ENCODE measurements around the gene ZNF205. TPM values are rescaled to one million over a fixed set of nuclear protein-coding genes. Genes with fewer than 3 reads are reported as not detected.

ZNF205 gene
- total and polyA plus RNA-seq, 2 of the 4 experiments (the other 2 are of a cell fraction), result 8.2 to 12.7 TPM

DNA sequence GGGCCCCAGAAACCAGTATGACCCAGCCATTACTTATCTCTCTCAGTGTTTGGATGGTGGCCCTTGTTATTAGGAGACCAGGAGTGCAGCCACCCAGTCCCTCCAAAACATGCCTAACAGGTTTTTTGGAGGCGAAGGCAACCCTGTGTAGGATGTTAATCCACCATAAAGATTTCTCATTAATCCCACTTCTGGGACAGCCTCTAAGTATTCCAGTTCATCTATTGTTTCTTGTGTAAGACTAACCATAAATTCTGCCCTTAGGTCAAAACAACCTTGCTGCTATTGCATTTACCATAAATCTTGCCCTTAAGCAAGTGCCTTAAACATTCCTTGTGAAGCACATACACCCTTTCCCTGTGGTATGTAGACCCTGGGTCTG is 54.1 kb downstream of the ZNF205 start:
- no peak overlapping the region for H3K18ac ChIP-seq (ENCODE audit: low read depth, low read length)
- no peaks in the 10 kb centered on the region for H3K36me3 ChIP-seq (ENCODE audit: control insufficient read depth, insufficient read depth, low read length)
- no peak overlapping the region for H3K4me2 ChIP-seq (ENCODE audit: low read depth, low read length)
- H3K56ac ChIP-seq (ENCODE audit: extremely low read depth, insufficient read depth, low read length), result no peak overlapping the region
- H4K5ac ChIP-seq (ENCODE audit: low read depth, low read length), result no peak overlapping the region
- no peak for TF ChIP-seq CHD1 (IDR thresholded peaks at IDR 0.05; ENCODE audit: low read depth, low read length)
- no peak for TF ChIP-seq FOS (IDR thresholded peaks at IDR 0.05; ENCODE audit: low read depth, low read length)
- no peak for TF ChIP-seq RFX5 (IDR thresholded peaks at IDR 0.05; ENCODE audit: low read depth, low read length)
- TF ChIP-seq, protein P1, sequence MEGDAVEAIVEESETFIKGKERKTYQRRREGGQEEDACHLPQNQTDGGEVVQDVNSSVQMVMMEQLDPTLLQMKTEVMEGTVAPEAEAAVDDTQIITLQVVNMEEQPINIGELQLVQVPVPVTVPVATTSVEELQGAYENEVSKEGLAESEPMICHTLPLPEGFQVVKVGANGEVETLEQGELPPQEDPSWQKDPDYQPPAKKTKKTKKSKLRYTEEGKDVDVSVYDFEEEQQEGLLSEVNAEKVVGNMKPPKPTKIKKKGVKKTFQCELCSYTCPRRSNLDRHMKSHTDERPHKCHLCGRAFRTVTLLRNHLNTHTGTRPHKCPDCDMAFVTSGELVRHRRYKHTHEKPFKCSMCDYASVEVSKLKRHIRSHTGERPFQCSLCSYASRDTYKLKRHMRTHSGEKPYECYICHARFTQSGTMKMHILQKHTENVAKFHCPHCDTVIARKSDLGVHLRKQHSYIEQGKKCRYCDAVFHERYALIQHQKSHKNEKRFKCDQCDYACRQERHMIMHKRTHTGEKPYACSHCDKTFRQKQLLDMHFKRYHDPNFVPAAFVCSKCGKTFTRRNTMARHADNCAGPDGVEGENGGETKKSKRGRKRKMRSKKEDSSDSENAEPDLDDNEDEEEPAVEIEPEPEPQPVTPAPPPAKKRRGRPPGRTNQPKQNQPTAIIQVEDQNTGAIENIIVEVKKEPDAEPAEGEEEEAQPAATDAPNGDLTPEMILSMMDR (conservative IDR thresholded peaks at IDR 0.05; ENCODE audit: low read depth, low read length), result no peak
- TF ChIP-seq MAZ (IDR thresholded peaks at IDR 0.05; ENCODE audit: borderline replicate concordance, low read depth, low read length), result no peak
- TF ChIP-seq BHLHE40 (IDR thresholded peaks at IDR 0.05; ENCODE audit: low read depth, low read length), result no peak
- TF ChIP-seq SMC3 (IDR thresholded peaks at IDR 0.05; ENCODE audit: low read depth, low read length), result no peak
- TF ChIP-seq, protein P2, sequence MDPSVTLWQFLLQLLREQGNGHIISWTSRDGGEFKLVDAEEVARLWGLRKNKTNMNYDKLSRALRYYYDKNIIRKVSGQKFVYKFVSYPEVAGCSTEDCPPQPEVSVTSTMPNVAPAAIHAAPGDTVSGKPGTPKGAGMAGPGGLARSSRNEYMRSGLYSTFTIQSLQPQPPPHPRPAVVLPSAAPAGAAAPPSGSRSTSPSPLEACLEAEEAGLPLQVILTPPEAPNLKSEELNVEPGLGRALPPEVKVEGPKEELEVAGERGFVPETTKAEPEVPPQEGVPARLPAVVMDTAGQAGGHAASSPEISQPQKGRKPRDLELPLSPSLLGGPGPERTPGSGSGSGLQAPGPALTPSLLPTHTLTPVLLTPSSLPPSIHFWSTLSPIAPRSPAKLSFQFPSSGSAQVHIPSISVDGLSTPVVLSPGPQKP (IDR thresholded peaks at IDR 0.05; ENCODE audit: borderline replicate concordance, low read depth, low read length), result no peak
- TF ChIP-seq RAD21 (IDR thresholded peaks at IDR 0.05; ENCODE audit: low read length), result no peak
- TF ChIP-seq NFE2L2 (IDR thresholded peaks at IDR 0.05; ENCODE audit: low read depth, low read length), result no peak
- TF ChIP-seq, protein P3, sequence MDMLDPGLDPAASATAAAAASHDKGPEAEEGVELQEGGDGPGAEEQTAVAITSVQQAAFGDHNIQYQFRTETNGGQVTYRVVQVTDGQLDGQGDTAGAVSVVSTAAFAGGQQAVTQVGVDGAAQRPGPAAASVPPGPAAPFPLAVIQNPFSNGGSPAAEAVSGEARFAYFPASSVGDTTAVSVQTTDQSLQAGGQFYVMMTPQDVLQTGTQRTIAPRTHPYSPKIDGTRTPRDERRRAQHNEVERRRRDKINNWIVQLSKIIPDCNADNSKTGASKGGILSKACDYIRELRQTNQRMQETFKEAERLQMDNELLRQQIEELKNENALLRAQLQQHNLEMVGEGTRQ (IDR thresholded peaks at IDR 0.05; ENCODE audit: low read depth, low read length), result no peak
- TF ChIP-seq CEBPB (IDR thresholded peaks at IDR 0.05; ENCODE audit: low read depth, low read length), result no peak
- TF ChIP-seq RCOR1 (IDR thresholded peaks at IDR 0.05; ENCODE audit: insufficient replicate concordance, low read length), result no peak
- TF ChIP-seq MAFK (IDR thresholded peaks at IDR 0.05; ENCODE audit: low read depth, low read length), result no peak
- no peak for TF ChIP-seq POLR2A (IDR thresholded peaks at IDR 0.05; ENCODE audit: low read depth, low read length)
- no peak for TF ChIP-seq MXI1 (IDR thresholded peaks at IDR 0.05; ENCODE audit: borderline replicate concordance, low read depth, low read length)
- in situ Hi-C loops (cut with MboI; ENCODE audit: low sequenced_read_pairs), result no loop called here
- H2AK5ac ChIP-seq (ENCODE audit: low read depth, low read length), result no peak overlapping the region
- H3K9ac ChIP-seq (ENCODE audit: low read depth, low read length), result no peak overlapping the region
- no peak overlapping the region for H4K8ac ChIP-seq (ENCODE audit: low read depth in 2 of 2, low read length in 2 of 2)
- no peak overlapping the region for H3K23ac ChIP-seq (ENCODE audit: low read depth, low read length)
- no peak overlapping the region for H2AK9ac ChIP-seq (replicated peaks; ENCODE audit: low read depth, low read length, poor library complexity)
- H2BK15ac ChIP-seq (ENCODE audit: low read depth, low read length), result no peak overlapping the region
- intact Hi-C loops (cut with micrococcal nuclease), result loop anchor here (1.0 to 2.0 kb wide), 3 partner anchors 14 to 107 kb away; partner anchors contain the start of gene ZNF213
- no peaks in the 10 kb centered on the region for H3K4me1 ChIP-seq (ENCODE audit: control insufficient read depth, insufficient read depth, low read length)
- WGBS, 2 experiments (ENCODE audit: extremely low coverage in 2 of 2, insufficient read length in 1 of 2), result no CpG with 5 or more reads among the region's 1 CpG
- no peak overlapping the region for H3K4me3 ChIP-seq (ENCODE audit: insufficient read depth, low read depth, low read length)
- ChIA-PET CTCF (interaction anchor here (0.6 to 0.9 kb wide), 2 partner anchors 16 to 37 kb away, joined by 3 read pairs; no protein-coding TSS in a partner anchor), POLR2A (ENCODE audit: unreplicated experiment) (no interaction called here)
- H4K91ac ChIP-seq (ENCODE audit: insufficient read depth, low read depth, low read length), result no peak overlapping the region
- H3K14ac ChIP-seq (replicated peaks; ENCODE audit: low read depth, low read length), result no peak overlapping the region
- H2BK5ac ChIP-seq (ENCODE audit: low read depth, low read length, poor library complexity, severe bottlenecking), result no peak overlapping the region
- no peak overlapping the region for H3K27ac ChIP-seq (ENCODE audit: insufficient read depth, low read length)
- dilution Hi-C loops (cut with HindIII; ENCODE audit: low sequenced_read_pairs, unreplicated experiment), result no loop called here
- no TSS peak for BruUV-seq (replicated peaks)
- H3K4ac ChIP-seq (ENCODE audit: low read depth, low read length), result no peak overlapping the region
- peaks cover 26% of the 10 kb centered on the region for H3K27me3 ChIP-seq (ENCODE audit: control insufficient read depth, insufficient read depth, low read length)
- no peak for ATAC-seq (ENCODE audit: low read depth)
- no peaks in the 10 kb centered on the region for H3K9me3 ChIP-seq (ENCODE audit: control insufficient read depth, insufficient read depth, low read length)
- no peak for DNase-seq
- H2AFZ ChIP-seq (replicated peaks; ENCODE audit: low read length, poor library complexity), result no peak overlapping the region
- H2BK120ac ChIP-seq (ENCODE audit: low read depth, low read length), result no peak overlapping the region
- no peaks in the 10 kb centered on the region for H3K79me1 ChIP-seq (ENCODE audit: low read depth in 1 of 2, low read length in 2 of 2)
- 0 out of 2 replicates have a peak, but pooled peaks cover 4% of the 10 kb centered on the region for H4K20me1 ChIP-seq (ENCODE audit: insufficient read depth, low read length)
- no peaks in the 10 kb centered on the region for H3K9me1 ChIP-seq (ENCODE audit: insufficient read depth, low read length)
- H2BK20ac ChIP-seq (ENCODE audit: low read depth, low read length), result no peak overlapping the region
